DOHH2 (cell line): ENCODE measurements around the gene HSPA13.
A peak's percentile ranks its signal among the peaks of the same experiment; 100 is the strongest.

Experiments used
- H3F3A ChIP-seq: fragments of 200-600 bp; sonication (generic), shearing (Covaris generic); 2 replicates; pipeline ENCODE4 v1.6.0; 2016; ENCODE audit warnings: antibody characterized with exemption, mild to moderate bottlenecking; ENCODE audit not compliant: control insufficient read depth, insufficient read depth
- H3K27ac ChIP-seq: fragments of 200-600 bp; sonication (generic); 2 replicates; pipeline ENCODE4 v1.5.1; 2014; ENCODE audit warnings: low read depth, mild to moderate bottlenecking, low read length, moderate library complexity
- H3K27me3 ChIP-seq: fragments of 200-600 bp; sonication (generic); 2 replicates; pipeline ENCODE4 v1.6.1; 2014; ENCODE audit warnings: mild to moderate bottlenecking, low read length, mixed read lengths; ENCODE audit not compliant: control insufficient read depth
- H3K36me3 ChIP-seq: fragments of 200-600 bp; sonication (generic); 2 replicates; pipeline ENCODE4 v1.6.1; 2014; ENCODE audit warnings: mild to moderate bottlenecking, low read length, moderate library complexity, mixed read lengths; ENCODE audit not compliant: control insufficient read depth
- H3K4me1 ChIP-seq: fragments of 200-600 bp; sonication (generic); 2 replicates; pipeline ENCODE4 v1.6.1; 2014; ENCODE audit warnings: mild to moderate bottlenecking, low read length, mixed read lengths; ENCODE audit not compliant: control insufficient read depth
- H3K4me2 ChIP-seq: fragments of 200-600 bp; sonication (generic); 2 replicates; pipeline ENCODE4 v1.6.0; 2014; ENCODE audit warnings: mild to moderate bottlenecking, low read length, moderate library complexity
- H3K4me3 ChIP-seq: fragments of 200-600 bp; sonication (generic); 2 replicates; pipeline ENCODE4 v1.5.1; 2014; ENCODE audit warnings: mild to moderate bottlenecking, low read length, mixed read lengths
- H3K79me2 ChIP-seq: fragments of 200-600 bp; sonication (generic); 2 replicates; pipeline ENCODE4 v1.6.1; 2014; ENCODE audit warnings: mild to moderate bottlenecking, low read length, mixed read lengths; ENCODE audit not compliant: control insufficient read depth
- H3K9me2 ChIP-seq: fragments of 200-600 bp; sonication (generic); replicated peaks from 2 replicates; pipeline ENCODE4 v1.6.1; 2014; ENCODE audit warnings: mild to moderate bottlenecking, low read length, mixed read lengths; ENCODE audit not compliant: control insufficient read depth
- H3K9me3 ChIP-seq: fragments of 200-600 bp; sonication (generic); 2 replicates; pipeline ENCODE4 v1.6.1; 2014; ENCODE audit warnings: antibody characterized with exemption, low read length, mixed read lengths; ENCODE audit not compliant: control insufficient read depth, insufficient read depth
- H4K20me1 ChIP-seq: fragments of 200-600 bp; sonication (generic); 2 replicates; pipeline ENCODE4 v1.6.0; 2014; ENCODE audit warnings: low read depth, mild to moderate bottlenecking, antibody characterized with exemption, low read length, moderate library complexity; ENCODE audit not compliant: control insufficient read depth, insufficient read depth
- CTCF ChIP-seq: fragments of 200-600 bp; sonication (generic); IDR thresholded peaks from one replicate; pipeline ENCODE4 v1.5.1; 2014; ENCODE audit warnings: antibody characterized with exemption, mild to moderate bottlenecking, low read depth, low read length; ENCODE audit not compliant: poor library complexity, severe bottlenecking
- EZH2phosphoT487 ChIP-seq: fragments of 200-600 bp; sonication (generic); IDR thresholded peaks from 2 replicates; pipeline ENCODE4 v1.6.1; 2017; ENCODE audit warnings: borderline replicate concordance, mild to moderate bottlenecking, antibody characterized with exemption, low read length, moderate library complexity, mixed read lengths

The HSPA13 gene

GRCh38 chr21:14382486-14382834 is 486 bp downstream of the HSPA13 start:
- no peaks in the 10 kb centered on the region for H3K9me3 ChIP-seq
- H3K27ac ChIP-seq, result no peak overlapping the region
- peaks cover 25% of the 10 kb centered on the region for H3K36me3 ChIP-seq
- peaks cover 37% of the 10 kb centered on the region for H3K79me2 ChIP-seq
- no peak for TF ChIP-seq CTCF
- TF ChIP-seq EZH2phosphoT487, result no peak
- H3K9me2 ChIP-seq, result no peaks in the 10 kb centered on the region; the same call in 1 of the 2 replicates
- no peaks in the 10 kb centered on the region; the same call in 1 of the 2 replicates for H3F3A ChIP-seq
- peak overlapping the region; percentile 77 for H3K4me2 ChIP-seq
- peaks cover 3% of the 10 kb centered on the region; the same call in 1 of the 2 replicates for H4K20me1 ChIP-seq
- no peaks in the 10 kb centered on the region for H3K27me3 ChIP-seq
- H3K4me1 ChIP-seq, result peaks cover 28% of the 10 kb centered on the region
- H3K4me3 ChIP-seq, result peak overlapping the region; percentile 84

GRCh38 chr21:14376854-14377253 is 6.1 kb downstream of the HSPA13 start:
- Histone ChIP-seq H3F3A (no peaks in the 10 kb centered on the region), H3K9me2 (no peaks in the 10 kb centered on the region), H3K4me3 (no peak overlapping the region), H3K4me1 (peaks cover 19% of the 10 kb centered on the region), H3K4me2 (no peak overlapping the region), H3K27me3 (no peaks in the 10 kb centered on the region), H3K9me3 (no peaks in the 10 kb centered on the region), H3K27ac (no peak overlapping the region), H3K36me3 (peaks cover 71% of the 10 kb centered on the region), H4K20me1 (peaks cover 3% of the 10 kb centered on the region; the same call in 1 of the 2 replicates), H3K79me2 (peaks cover 25% of the 10 kb centered on the region)
- TF ChIP-seq EZH2phosphoT487 (no peak), CTCF (no peak)

GRCh38 chr21:14366998-14367397 is 15.9 kb downstream of the HSPA13 start:
- no peaks in the 10 kb centered on the region for H3K27me3 ChIP-seq
- TF ChIP-seq EZH2phosphoT487 (no peak), CTCF (no peak)
- H3K4me2 ChIP-seq, result no peak overlapping the region
- no peaks in the 10 kb centered on the region for H3K79me2 ChIP-seq
- no peaks in the 10 kb centered on the region for H3K9me3 ChIP-seq
- no peaks in the 10 kb centered on the region for H3K36me3 ChIP-seq
- H3K4me1 ChIP-seq, result no peaks in the 10 kb centered on the region
- no peak overlapping the region for H3K27ac ChIP-seq
- H3K4me3 ChIP-seq, result no peak overlapping the region
- no peaks in the 10 kb centered on the region for H3F3A ChIP-seq
- H4K20me1 ChIP-seq, result no peaks in the 10 kb centered on the region
- no peaks in the 10 kb centered on the region for H3K9me2 ChIP-seq

- Histone ChIP-seq H3K4me3 (no peak overlapping the region), H3K9me2 (no peaks in the 10 kb centered on the region; the same call in 1 of the 2 replicates), H3K36me3 (no peaks in the 10 kb centered on the region), H3K4me2 (no peak overlapping the region), H3K4me1 (no peaks in the 10 kb centered on the region), H3F3A (no peaks in the 10 kb centered on the region), H3K27ac (no peak overlapping the region), H3K27me3 (peaks cover 3% of the 10 kb centered on the region; the same call in 1 of the 2 replicates), H3K9me3 (no peaks in the 10 kb centered on the region), H4K20me1 (no peaks in the 10 kb centered on the region), H3K79me2 (no peaks in the 10 kb centered on the region)
- no peak for TF ChIP-seq EZH2phosphoT487
- TF ChIP-seq CTCF, result no peak
These were observed 21.0 kb downstream of the HSPA13 start for GRCh38 chr21:14361958-14362357.
